GM23338 (cell line): ENCODE data around the gene PCBP3.

Source experiments
- CREB1 ChIP-seq: fragments of 250-450 bp; sonication (Bioruptor Pico); IDR thresholded peaks from 2 replicates; pipeline ENCODE4 v1.5.0; 2020; ENCODE audit warnings: low read depth, mild to moderate bottlenecking, moderate library complexity
- CTCF ChIP-seq, 2 experiments: fragments of 200-600 bp in 1 of 2; sonication (generic) in 1 of 2; conservative IDR thresholded peaks; 2 replicates each; pipeline versions ENCODE4 v1.5.1 to v1.6.1; 2016 to 2017; ENCODE audit warnings: antibody characterized with exemption in 2 of 2, low read depth in 2 of 2, mild to moderate bottlenecking in 2 of 2, moderate library complexity in 1 of 2
- ETS1 ChIP-seq: IDR thresholded peaks from 2 replicates; pipeline ENCODE4 v1.6.1; 2016; ENCODE audit warnings: antibody characterized with exemption
- EZH2 ChIP-seq: fragments of 200-600 bp; sonication (generic); IDR thresholded peaks from one replicate; pipeline ENCODE4 v1.8.0; 2017; ENCODE audit warnings: antibody characterized with exemption, mild to moderate bottlenecking, low read depth; ENCODE audit not compliant: unreplicated experiment
- EZH2phosphoT487 ChIP-seq: fragments of 200-600 bp; sonication (generic); IDR thresholded peaks from one replicate; pipeline ENCODE4 v1.8.1; 2018; ENCODE audit warnings: antibody characterized with exemption; ENCODE audit not compliant: unreplicated experiment
- JUNB ChIP-seq: IDR thresholded peaks from one replicate; pipeline ENCODE4 v1.6.1; 2016; ENCODE audit warnings: antibody characterized with exemption; ENCODE audit not compliant: unreplicated experiment
- POLR2AphosphoS5 ChIP-seq: IDR thresholded peaks from 2 replicates; pipeline ENCODE4 v1.6.1; 2016; ENCODE audit warnings: antibody characterized with exemption, low read depth
- REST ChIP-seq: IDR thresholded peaks from one replicate; pipeline ENCODE4 v1.6.1; 2018; ENCODE audit warnings: antibody characterized with exemption; ENCODE audit not compliant: unreplicated experiment
- ZNF114 ChIP-seq: fragments of 250-450 bp; sonication (Bioruptor Pico); IDR thresholded peaks from 2 replicates; pipeline ENCODE4 v1.5.0; 2020; ENCODE audit warnings: mild to moderate bottlenecking, moderate library complexity
- ZNF331 ChIP-seq: fragments of 250-450 bp; sonication (Bioruptor Pico); IDR thresholded peaks from 2 replicates; pipeline ENCODE4 v1.5.0; 2020; ENCODE audit warnings: low read depth, mild to moderate bottlenecking, moderate library complexity
- ZNF462 ChIP-seq: fragments of 250-450 bp; sonication (Bioruptor Pico); IDR thresholded peaks from 2 replicates; pipeline ENCODE4 v1.5.0; 2020; ENCODE audit warnings: mild to moderate bottlenecking, moderate library complexity

GRCh38 chr21:45767071-45768006 is 123.8 kb downstream of the PCBP3 start:
- TF ChIP-seq CTCF (conservative IDR thresholded peaks at IDR 0.05; ENCODE audit: low read depth in 2 of 2) = no peak
- TF ChIP-seq EZH2 = no peak
- no peak for TF ChIP-seq POLR2AphosphoS5
- no peak for TF ChIP-seq REST
- no peak for TF ChIP-seq EZH2phosphoT487
- TF ChIP-seq CREB1 = no peak
- TF ChIP-seq ZNF331 (CRISPR knock-in tag) = no peak
- TF ChIP-seq ZNF462 (CRISPR knock-in tag) = no peak
- TF ChIP-seq ETS1 = no peak
- TF ChIP-seq JUNB = no peak
- TF ChIP-seq ZNF114 = no peak
